GM12875 (cell line): Measurements from ENCODE around the gene MGMT.

ENCODE experiments used
- H3K4me3 ChIP-seq: one replicate; pipeline ENCODE4 v1.5.1; 2011; ENCODE audit warnings: low read depth, low read length, control low read depth
- TF ChIP-seq, protein P1 (sequence below): IDR thresholded peaks from 2 replicates; pipeline ENCODE4 v1.5.1; 2011; ENCODE audit warnings: low read depth, mild to moderate bottlenecking, control low read depth, inconsistent platforms, low read length, moderate library complexity, borderline replicate concordance; ENCODE audit not compliant: insufficient read depth

The MGMT gene

DNA sequence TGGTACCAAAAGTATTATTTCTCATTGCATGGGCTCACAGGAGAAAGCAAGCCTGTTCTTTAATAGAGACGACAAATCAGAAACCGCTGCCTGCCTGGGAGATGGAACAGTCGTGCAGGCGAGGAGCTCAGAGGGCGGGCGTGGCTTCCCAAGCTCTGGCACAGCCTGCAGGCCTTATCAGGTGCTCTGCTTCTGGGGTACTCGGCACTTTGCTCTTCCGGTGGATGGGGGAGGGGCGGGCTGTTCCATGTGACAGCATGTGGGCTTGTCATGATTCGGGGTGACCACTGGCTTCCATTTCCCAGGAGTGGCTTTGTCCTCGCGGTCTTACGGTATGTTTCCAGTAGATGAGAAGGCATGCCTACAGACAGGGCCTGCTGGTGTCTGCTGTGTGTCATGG, 228.6 kb downstream of the MGMT start:
- no peak overlapping the region for H3K4me3 ChIP-seq
- TF ChIP-seq, protein P1, sequence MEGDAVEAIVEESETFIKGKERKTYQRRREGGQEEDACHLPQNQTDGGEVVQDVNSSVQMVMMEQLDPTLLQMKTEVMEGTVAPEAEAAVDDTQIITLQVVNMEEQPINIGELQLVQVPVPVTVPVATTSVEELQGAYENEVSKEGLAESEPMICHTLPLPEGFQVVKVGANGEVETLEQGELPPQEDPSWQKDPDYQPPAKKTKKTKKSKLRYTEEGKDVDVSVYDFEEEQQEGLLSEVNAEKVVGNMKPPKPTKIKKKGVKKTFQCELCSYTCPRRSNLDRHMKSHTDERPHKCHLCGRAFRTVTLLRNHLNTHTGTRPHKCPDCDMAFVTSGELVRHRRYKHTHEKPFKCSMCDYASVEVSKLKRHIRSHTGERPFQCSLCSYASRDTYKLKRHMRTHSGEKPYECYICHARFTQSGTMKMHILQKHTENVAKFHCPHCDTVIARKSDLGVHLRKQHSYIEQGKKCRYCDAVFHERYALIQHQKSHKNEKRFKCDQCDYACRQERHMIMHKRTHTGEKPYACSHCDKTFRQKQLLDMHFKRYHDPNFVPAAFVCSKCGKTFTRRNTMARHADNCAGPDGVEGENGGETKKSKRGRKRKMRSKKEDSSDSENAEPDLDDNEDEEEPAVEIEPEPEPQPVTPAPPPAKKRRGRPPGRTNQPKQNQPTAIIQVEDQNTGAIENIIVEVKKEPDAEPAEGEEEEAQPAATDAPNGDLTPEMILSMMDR = no peak

GRCh38 chr10:129696636-129697035, 229.6 kb downstream of the MGMT start:
- H3K4me3 ChIP-seq = no peak overlapping the region
- TF ChIP-seq, protein P1 = no peak

- TF ChIP-seq, protein P1 = no peak
- no peak overlapping the region for H3K4me3 ChIP-seq
Observed at GRCh38 chr10:129697463-129698247, 230.6 kb downstream of the MGMT start.

- H3K4me3 ChIP-seq = no peak overlapping the region
- TF ChIP-seq, protein P1 = no peak
Observed at GRCh38 chr10:129699722-129700340, 232.8 kb downstream of the MGMT start.

DNA sequence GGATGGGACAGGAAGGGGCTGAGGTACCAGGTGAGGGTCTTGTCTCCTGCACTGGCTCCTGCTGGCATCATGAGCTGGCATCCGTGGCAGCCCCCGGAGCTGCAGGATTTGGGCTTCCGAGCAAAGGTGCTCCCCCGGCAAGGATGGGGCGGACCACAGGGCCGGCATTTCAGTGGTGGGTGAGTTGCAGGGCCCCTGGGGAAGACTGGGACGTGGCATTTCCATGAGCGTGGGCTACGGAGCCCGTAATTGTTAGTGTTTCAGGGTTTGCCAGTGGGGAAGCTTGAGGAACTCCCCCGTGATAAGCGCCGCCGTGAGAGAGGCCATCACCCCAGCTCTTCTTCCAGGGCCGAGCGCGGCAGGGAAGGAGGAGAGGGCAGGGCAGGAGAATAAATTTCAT, 235.6 kb downstream of the MGMT start:
- no peak overlapping the region for H3K4me3 ChIP-seq
- TF ChIP-seq, protein P1 = no peak

DNA sequence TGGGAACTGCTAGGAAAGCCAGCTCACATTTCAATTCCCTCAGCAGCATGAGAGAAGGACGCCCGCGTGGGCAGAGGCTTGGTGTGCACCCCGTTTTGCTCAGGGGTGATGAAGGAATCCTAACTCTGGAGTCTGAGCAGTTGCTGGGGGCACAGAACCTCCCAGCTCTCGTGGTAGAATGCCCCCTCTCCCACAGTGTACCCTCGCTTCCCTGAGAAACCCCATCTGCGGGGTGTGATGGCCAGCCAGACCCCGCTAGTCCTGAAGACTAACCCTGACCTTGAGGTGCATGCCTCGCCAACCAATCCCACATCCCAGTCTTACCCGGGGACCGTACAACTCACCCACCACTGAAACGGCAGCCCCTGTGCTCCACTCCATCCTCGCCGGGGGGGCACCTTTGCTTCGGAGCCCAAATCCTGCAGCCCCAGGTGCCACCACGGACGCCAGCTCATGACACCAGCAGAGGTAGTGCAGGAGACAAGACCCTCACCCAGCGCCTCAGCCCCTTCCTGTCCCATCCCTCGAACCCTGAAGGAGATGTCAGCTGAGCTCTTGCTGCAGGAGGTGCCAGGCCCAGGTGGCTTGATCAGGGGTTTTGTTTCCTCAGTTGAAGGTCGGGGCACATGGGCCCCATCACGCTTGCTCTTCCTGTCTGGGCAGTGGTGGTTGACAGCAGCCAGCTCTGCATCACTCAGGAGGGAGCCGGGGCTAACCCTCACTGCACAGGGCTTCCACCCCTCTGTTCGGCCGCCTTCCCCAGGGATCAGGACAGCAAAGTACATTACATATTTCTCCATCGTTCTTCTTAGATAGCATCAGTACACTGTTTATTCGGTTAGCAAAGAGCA, 236.5 kb downstream of the MGMT start:
- TF ChIP-seq, protein P1 = no peak
- no peak overlapping the region for H3K4me3 ChIP-seq
